ENCODE measurements around the gene STT3A. TPM values are rescaled to one million over a fixed set of nuclear protein-coding genes. Genes with fewer than 3 reads are reported as not detected.
"Not testable (repeated sequence)": the region's sequence is repeated elsewhere in the genome, so short reads cannot be mapped to it uniquely, and the experiment has no call there.

The STT3A gene
- 61.2 TPM for total RNA-seq
- long read RNA-seq, full-length matches to known transcripts: 21 of 29 reads
- long read RNA-seq, partial matches to known transcripts: 6 of 29 reads
- long read RNA-seq, other reads (novel, unspliced or antisense): 2 of 29 reads

DNA sequence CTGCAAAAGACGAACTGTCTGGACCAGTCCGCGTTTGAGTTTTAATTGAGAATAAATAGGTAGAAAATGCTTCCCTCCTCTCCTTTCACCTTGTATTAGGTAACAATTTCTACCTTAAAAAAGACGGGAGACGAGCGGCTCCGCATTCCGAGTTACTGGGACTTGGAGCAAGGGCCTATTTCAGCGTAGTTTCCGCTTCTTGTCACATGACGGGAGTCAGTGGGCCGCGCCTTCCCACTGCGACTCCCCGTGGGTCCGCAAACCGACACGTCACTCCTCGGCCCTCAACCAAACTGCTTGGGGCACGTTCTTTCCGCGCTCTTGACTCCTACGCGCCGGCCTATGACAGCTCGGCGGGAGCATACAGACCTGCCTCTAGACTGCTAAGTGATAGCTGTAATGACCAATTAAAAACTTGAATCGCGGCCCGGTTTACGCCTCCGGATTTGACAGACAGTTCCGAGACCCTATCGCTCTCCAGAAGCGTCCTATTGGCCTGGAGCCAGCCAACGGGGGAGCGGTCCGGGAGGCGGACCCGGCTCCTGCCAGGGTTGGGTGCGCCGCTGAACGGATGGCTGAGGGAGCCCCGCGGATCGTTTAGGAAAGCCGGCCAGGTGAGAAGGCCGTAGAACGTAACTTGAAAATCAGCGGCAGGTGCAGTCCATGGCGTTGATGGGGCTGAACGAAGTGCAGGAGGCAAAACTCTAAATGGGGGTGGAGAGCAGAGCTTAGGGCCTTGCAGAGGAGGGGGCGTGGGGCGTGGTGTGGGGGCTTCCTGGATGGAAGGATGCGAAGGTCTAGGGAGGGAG lies at the start of gene STT3A:
Gene STT3A (plus strand): TSS at position 548 of the 809 bp plus-strand sequence. CDS start 3,064 bp downstream, outside the sequence.
- DNase-seq (ENCODE audit: missing footprints) (peak; percentile 100), ATAC-seq (peak; percentile 99)
- intact Hi-C loops (cut with DNase I): loop anchor here (1.0 to 10.0 kb wide), 3 partner anchors 23 to 292 kb away; partner anchors contain the start of genes CHEK1, EI24 and HYLS1

DNA sequence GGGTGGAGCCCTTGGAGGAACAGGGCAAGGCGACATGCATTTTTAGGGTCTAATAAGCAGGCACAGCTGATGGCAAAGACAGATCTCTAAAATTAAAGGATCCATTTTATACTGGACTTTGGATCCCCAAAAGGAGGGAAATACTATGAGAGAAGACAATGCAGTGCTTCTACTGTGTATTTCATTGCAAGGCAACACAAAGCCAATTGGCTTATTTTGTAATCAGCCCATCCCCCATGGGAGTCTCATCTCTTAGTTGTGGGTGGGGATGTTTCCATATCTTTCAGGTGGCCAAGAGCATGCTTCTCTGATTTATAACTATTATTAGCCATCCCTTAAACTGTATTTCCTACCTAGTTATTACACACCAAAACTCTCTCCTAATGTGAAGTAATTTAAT lies 41.9 kb upstream of the STT3A start:
- intact Hi-C loops (cut with DNase I): no loop called here
- DNase-seq (ENCODE audit: missing footprints) (no peak), ATAC-seq (no peak)

- no peak for DNase-seq (ENCODE audit: missing footprints)
- ATAC-seq: no peak
Measured at GRCh38 chr11:125551835-125552342, 40.8 kb upstream of the STT3A start.

GRCh38 chr11:125552927-125553326 lies 39.7 kb upstream of the STT3A start:
- no peak for ATAC-seq
- intact Hi-C loops (cut with DNase I): no loop called here

More at GRCh38 chr11:125551835-125552342, 40.8 kb upstream of the STT3A start:
- intact Hi-C loops (cut with DNase I): no loop called here

DNA sequence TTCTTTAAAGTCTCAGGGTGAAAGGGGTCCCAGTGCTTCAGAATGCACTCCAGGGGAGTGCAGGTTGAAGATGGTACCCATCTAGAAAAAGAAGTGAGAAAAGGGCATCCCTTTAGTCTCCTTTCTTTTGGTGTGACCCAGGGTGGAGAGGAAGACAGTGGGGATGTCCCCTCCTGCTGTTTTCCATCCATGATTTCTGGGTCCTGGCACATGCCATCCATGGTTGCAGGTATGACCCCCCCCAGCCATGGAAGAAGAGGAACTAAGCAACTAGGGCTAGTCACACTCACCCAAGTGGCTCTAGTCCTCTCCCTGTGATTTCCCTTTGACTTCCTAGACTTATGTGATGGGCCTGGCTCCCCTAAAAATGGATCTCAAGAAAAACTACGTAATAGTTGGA lies 39.3 kb upstream of the STT3A start:
- DNase-seq (ENCODE audit: missing footprints) (no peak), ATAC-seq (no peak)
- intact Hi-C loops (cut with DNase I): no loop called here

More at GRCh38 chr11:125552927-125553326, 39.7 kb upstream of the STT3A start:
- DNase-seq (ENCODE audit: missing footprints): no peak

DNA sequence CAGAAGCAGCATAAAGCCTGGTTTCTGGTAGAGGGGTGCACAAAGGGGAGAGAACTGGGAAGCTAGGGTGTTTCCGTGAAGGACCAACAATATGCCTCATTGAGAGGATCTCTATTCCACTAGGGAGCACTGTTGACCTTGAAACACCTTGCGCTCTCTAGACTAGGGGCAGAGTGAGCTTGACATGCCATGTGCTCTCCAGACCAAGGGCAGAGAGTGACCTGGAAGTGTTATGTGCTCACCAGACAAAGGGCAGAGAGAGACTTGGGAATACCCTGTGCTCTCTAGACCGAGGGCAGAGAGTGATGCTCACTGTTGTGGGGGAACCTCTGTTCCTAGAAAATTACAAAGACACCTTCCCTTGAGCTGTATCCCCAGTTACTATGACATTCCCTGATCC lies 38.6 kb upstream of the STT3A start:
- intact Hi-C loops (cut with DNase I): no loop called here
- no peak for ATAC-seq
- DNase-seq (ENCODE audit: missing footprints): no peak

DNA sequence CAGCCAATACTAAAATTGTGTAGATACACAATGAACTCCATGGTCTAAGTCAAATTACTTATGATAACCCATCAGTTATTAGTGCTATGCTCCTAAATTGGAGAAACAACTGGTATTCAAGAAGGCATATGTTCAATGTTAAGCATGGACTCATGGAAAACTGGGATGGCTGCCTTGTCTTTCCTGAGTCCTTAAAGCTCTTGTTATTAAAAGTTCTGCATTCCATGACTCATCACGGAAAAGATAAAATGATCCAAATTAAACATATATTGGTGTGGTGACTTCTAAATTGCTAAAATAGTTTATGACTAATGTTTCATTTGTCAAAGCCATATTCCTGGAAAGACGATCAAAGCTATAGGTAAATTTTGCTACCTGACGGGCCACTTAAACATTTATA lies 32.8 kb upstream of the STT3A start:
- ATAC-seq: no peak
- intact Hi-C loops (cut with DNase I): no loop called here
- no peak for DNase-seq (ENCODE audit: missing footprints)

- intact Hi-C loops (cut with DNase I): no loop called here
- ATAC-seq: no peak
- no peak for DNase-seq (ENCODE audit: missing footprints)
Measured at GRCh38 chr11:125561924-125562323, 30.7 kb upstream of the STT3A start.

GRCh38 chr11:125562430-125562829 lies 30.2 kb upstream of the STT3A start:
- intact Hi-C loops (cut with DNase I): no loop called here
- no peak for DNase-seq (ENCODE audit: missing footprints)
- no peak for ATAC-seq

DNA sequence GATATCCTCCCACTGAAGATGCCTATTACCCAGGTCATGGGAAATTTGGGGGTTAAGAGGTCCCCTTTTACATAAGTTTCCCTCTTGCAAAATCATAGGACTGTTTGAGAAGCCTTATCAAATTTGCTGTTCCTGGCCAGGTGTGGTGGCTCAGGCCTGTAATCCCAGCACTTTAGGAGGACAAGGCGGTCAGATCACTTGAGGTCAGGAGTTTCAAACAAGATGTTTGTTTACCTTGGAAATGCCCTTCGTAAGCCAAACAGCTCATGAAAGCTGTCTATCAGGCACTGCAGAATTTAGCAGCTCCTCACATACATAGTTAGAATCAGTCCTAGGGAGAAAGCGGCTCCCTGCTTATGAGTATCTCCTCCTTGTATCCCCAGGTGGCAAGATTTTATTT lies 28.3 kb upstream of the STT3A start:
- intact Hi-C loops (cut with DNase I): no loop called here
- DNase-seq (ENCODE audit: missing footprints) (no peak), ATAC-seq (no peak)

GRCh38 chr11:125566235-125566634 lies 26.4 kb upstream of the STT3A start:
- DNase-seq (ENCODE audit: missing footprints) (no peak), ATAC-seq (no peak)
- intact Hi-C loops (cut with DNase I): loop anchor here (5.0 kb wide), 2 partner anchors 61 to 114 kb away; partner anchors contain the start of gene CHEK1

DNA sequence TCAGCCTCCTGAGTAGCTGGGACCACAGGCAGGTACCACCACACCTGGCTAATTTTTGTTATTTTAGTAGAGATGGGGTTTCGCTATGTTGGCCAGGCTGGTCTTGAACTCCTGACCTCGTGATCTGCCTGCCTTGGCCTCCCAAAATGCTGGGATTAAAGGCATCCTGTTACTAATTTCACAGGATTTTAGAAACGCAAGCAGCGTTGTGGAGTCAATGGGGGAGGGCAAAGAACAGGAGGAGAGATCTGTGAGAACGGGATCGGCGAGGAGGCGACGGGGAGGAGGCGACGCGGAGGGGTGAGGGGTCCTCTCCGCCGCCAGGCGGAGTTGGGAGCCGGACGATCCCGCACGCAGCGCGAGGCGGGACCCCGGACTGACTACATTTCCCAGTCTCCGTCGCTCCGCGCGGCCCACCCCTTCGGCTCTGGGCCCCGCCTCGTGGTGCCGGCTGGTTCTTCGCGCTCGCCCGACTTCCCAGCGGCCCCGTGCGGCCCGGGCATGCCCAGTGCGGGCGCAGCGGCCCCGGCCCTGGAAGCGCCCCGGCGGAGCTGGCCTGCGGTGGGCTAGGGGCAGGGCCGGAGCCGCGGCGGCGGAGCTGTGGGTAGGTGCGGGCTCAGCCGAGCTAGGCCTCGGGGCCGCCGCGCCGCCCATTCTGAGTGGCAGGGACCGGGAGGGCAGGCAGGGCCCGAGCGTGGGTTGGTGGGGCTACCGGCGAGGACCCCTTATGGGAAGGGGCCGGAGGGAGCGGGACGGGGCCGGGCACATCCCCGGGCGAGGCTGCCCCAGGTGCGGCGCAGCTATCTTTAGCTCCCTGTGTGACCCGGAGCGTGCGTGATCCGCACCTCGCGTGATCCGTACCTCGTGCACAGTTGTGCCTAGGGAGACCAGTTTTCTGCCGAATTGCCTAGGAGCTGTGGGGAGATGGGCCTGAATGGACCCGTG lies 23.4 kb upstream of the STT3A start, which contains the start of gene EI24:
Gene EI24 (plus strand): TSS at position 508 of the 945 bp plus-strand sequence. CDS start 3,051 bp downstream, outside the sequence.
- ATAC-seq (peak; percentile 100), DNase-seq (ENCODE audit: missing footprints) (peak; percentile 95)
- intact Hi-C loops (cut with DNase I): loop anchor here (1.0 to 5.0 kb wide), 4 partner anchors 23 to 117 kb away; partner anchors contain the start of genes CHEK1, FEZ1 and STT3A

DNA sequence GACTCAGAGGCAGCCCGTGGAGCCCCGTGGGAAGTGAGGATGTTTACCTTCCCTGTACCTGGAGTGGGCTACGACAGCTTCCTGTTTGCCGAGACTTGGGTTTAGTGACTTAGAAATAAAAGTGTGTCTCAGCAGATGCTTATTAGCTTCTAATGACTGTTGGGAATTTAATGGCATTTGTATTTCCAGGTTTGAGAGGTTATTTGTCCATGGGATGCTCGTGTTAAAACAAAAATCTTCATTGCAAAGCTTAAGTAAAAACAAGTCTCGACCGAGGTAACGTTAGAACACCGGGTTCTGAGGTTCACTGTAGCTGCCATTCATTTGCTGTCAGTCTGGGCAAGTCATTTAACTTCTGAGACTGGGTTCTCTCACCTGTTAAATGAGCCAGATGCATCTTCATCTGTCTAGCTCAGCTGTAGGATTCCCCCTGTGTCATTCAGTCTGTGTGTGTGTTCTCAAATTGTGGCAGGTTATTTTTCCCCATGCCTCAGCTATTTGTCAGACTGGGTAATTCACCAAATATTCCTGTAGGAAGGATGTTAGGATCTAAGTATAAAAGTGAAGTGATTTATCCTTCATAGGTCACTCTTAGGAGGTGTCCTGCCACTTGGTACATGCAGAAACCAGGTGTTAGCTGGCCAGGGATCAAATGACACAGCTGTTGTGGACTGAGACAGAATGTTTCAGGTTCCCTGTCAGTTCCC lies 22.6 kb upstream of the STT3A start:
- intact Hi-C loops (cut with DNase I): loop anchor here (1.0 to 5.0 kb wide), 4 partner anchors 22 to 118 kb away; partner anchors contain the start of genes CHEK1, FEZ1 and STT3A
- no peak for DNase-seq (ENCODE audit: missing footprints)
- no peak for ATAC-seq

- intact Hi-C loops (cut with DNase I): no loop called here
Measured at GRCh38 chr11:125570952-125571351, 21.7 kb upstream of the STT3A start.

DNA sequence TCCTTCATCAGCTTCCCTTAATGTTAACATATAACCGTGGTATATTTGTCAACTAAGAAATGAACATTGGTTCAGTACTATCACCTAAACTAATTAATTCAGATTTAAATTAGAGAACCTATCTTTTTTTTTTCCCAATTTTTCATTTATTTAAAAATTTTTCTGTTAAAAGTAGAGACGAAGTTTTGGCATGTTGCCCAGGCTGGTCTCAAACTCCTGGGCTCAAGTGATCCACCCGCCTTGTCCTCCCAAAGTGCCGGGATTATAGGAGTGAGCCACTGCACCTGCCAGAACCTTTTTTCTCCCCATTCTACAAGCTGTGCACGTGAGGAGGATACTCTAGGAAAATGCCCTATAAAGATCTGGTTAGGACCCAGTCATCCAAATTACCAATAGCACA lies 19.7 kb upstream of the STT3A start:
- intact Hi-C loops (cut with DNase I): no loop called here
- ATAC-seq (no peak), DNase-seq (ENCODE audit: missing footprints) (no peak)

More at GRCh38 chr11:125570952-125571351, 21.7 kb upstream of the STT3A start:
- no peak for DNase-seq (ENCODE audit: missing footprints)
- ATAC-seq: no peak

GRCh38 chr11:125577181-125577580 lies 15.5 kb upstream of the STT3A start:
- DNase-seq (ENCODE audit: missing footprints); ATAC-seq; intact Hi-C loops (cut with DNase I): not testable (repeated sequence)

DNA sequence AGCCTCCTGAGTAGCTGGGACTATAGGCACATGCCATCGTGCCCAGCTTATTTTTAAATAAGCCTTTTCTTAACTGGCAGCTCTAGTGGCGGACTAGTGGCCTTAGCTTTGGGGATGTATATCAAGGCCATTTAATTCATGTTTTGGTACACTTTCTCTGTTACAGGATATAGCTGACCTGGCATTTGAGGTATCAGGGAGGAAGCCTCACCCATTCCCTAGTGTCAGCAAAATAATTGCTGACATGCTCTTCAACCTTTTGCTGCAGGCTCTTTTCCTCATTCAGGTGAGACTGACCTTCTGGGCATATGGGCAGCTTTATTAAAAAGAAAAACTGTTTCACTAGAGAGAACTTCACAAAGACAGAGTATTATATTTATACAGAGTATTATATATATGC lies 13.9 kb upstream of the STT3A start:
- no peak for DNase-seq (ENCODE audit: missing footprints)
- intact Hi-C loops (cut with DNase I): no loop called here

GRCh38 chr11:125579811-125580210 lies 12.8 kb upstream of the STT3A start:
- DNase-seq (ENCODE audit: missing footprints): no peak
- ATAC-seq: no peak
- intact Hi-C loops (cut with DNase I): no loop called here

More for the DNA sequence above, 13.9 kb upstream of the STT3A start:
- no peak for ATAC-seq
